HEK293 (cell line): ENCODE results near the gene ANKRD63.

ENCODE experiments used
- ATF2 ChIP-seq: fragments of 450-650 bp; formaldehyde crosslinking; IDR thresholded peaks from 2 replicates; pipeline ENCODE4 v1.5.1; 2016; ENCODE audit warnings: missing biosample characterization, missing genetic modification characterization, low read depth
- GLIS1 ChIP-seq: fragments of 450-650 bp; formaldehyde crosslinking; IDR thresholded peaks from 2 replicates; pipeline ENCODE4 v1.5.1; 2016; ENCODE audit warnings: missing biosample characterization, missing genetic modification characterization
- HIC1 ChIP-seq: fragments of 450-650 bp; formaldehyde crosslinking; IDR thresholded peaks from 2 replicates; pipeline ENCODE4 v1.5.1; 2016; ENCODE audit warnings: missing biosample characterization, missing genetic modification characterization
- KLF16 ChIP-seq: fragments of 450-650 bp; formaldehyde crosslinking; IDR thresholded peaks from 2 replicates; pipeline ENCODE4 v1.5.1; 2017; ENCODE audit warnings: missing biosample characterization, missing genetic modification characterization
- MZF1 ChIP-seq: fragments of 450-650 bp; formaldehyde crosslinking; IDR thresholded peaks from 2 replicates; pipeline ENCODE4 v1.5.1; 2017; ENCODE audit warnings: missing biosample characterization, missing genetic modification characterization, borderline replicate concordance
- PRDM2 ChIP-seq: fragments of 450-650 bp; formaldehyde crosslinking; IDR thresholded peaks from 2 replicates; pipeline ENCODE4 v1.5.1; 2016; ENCODE audit warnings: missing biosample characterization, missing genetic modification characterization, borderline replicate concordance
- RBAK ChIP-seq: fragments of 450-650 bp; formaldehyde crosslinking; IDR thresholded peaks from 2 replicates; pipeline ENCODE4 v1.5.1; 2016; ENCODE audit warnings: missing biosample characterization, missing genetic modification characterization
- SP3 ChIP-seq: fragments of 450-650 bp; formaldehyde crosslinking; IDR thresholded peaks from 2 replicates; pipeline ENCODE4 v1.5.1; 2016; ENCODE audit warnings: missing biosample characterization, missing genetic modification characterization
- ZBTB20 ChIP-seq: fragments of 450-650 bp; formaldehyde crosslinking; IDR thresholded peaks from 2 replicates; pipeline ENCODE4 v1.5.1; 2016; ENCODE audit warnings: missing biosample characterization, missing genetic modification characterization
- ZBTB48 ChIP-seq: fragments of 450-650 bp; formaldehyde crosslinking; IDR thresholded peaks from 2 replicates; pipeline ENCODE4 v1.5.1; 2016; ENCODE audit warnings: missing biosample characterization, missing genetic modification characterization
- ZFP3 ChIP-seq: fragments of 450-650 bp; formaldehyde crosslinking; IDR thresholded peaks from 2 replicates; pipeline ENCODE4 v1.5.1; 2016; ENCODE audit warnings: low read depth, missing biosample characterization, missing genetic modification characterization
- ZNF138 ChIP-seq: fragments of 450-650 bp; formaldehyde crosslinking; IDR thresholded peaks from 2 replicates; pipeline ENCODE4 v1.5.1; 2016; ENCODE audit warnings: missing biosample characterization, missing genetic modification characterization, borderline replicate concordance
- ZNF184 ChIP-seq: fragments of 450-650 bp; IDR thresholded peaks from 2 replicates; pipeline ENCODE4 v1.5.1; 2018; ENCODE audit warnings: missing biosample characterization, mild to moderate bottlenecking, missing genetic modification characterization
- ZNF19 ChIP-seq: fragments of 450-650 bp; formaldehyde crosslinking; IDR thresholded peaks from 2 replicates; pipeline ENCODE4; 2016; ENCODE audit warnings: missing biosample characterization, missing genetic modification characterization, low read depth
- ZNF26 ChIP-seq: fragments of 450-650 bp; formaldehyde crosslinking; IDR thresholded peaks from 2 replicates; pipeline ENCODE4 v1.5.1; 2016; ENCODE audit warnings: missing biosample characterization, missing genetic modification characterization
- ZNF324 ChIP-seq: fragments of 450-650 bp; formaldehyde crosslinking; IDR thresholded peaks from 2 replicates; pipeline ENCODE4 v1.5.1; 2016; ENCODE audit warnings: missing biosample characterization, missing genetic modification characterization
- ZNF335 ChIP-seq: fragments of 450-650 bp; formaldehyde crosslinking; conservative IDR thresholded peaks from 2 replicates; pipeline ENCODE4 v1.5.1; 2016; ENCODE audit warnings: missing biosample characterization, missing genetic modification characterization
- ZNF354C ChIP-seq: fragments of 450-650 bp; formaldehyde crosslinking; IDR thresholded peaks from 2 replicates; pipeline ENCODE4 v1.5.1; 2016; ENCODE audit warnings: missing biosample characterization, missing genetic modification characterization, low read depth, borderline replicate concordance
- ZNF426 ChIP-seq: fragments of 450-650 bp; formaldehyde crosslinking; IDR thresholded peaks from 2 replicates; pipeline ENCODE4 v1.5.1; 2017; ENCODE audit warnings: missing biosample characterization, missing genetic modification characterization, mild to moderate bottlenecking, inconsistent platforms, moderate library complexity
- ZNF629 ChIP-seq: fragments of 450-650 bp; formaldehyde crosslinking; IDR thresholded peaks from 2 replicates; pipeline ENCODE4 v1.5.1; 2017; ENCODE audit warnings: missing biosample characterization, missing genetic modification characterization
- ZNF660 ChIP-seq: fragments of 450-650 bp; IDR thresholded peaks from 2 replicates; pipeline ENCODE4 v1.5.1; 2018; ENCODE audit warnings: missing biosample characterization, mild to moderate bottlenecking, missing genetic modification characterization
- ZNF747 ChIP-seq: fragments of 450-650 bp; formaldehyde crosslinking; IDR thresholded peaks from 2 replicates; pipeline ENCODE4 v1.5.1; 2016; ENCODE audit warnings: missing biosample characterization, missing genetic modification characterization
- ZSCAN16 ChIP-seq: fragments of 450-650 bp; formaldehyde crosslinking; IDR thresholded peaks from 2 replicates; pipeline ENCODE4 v1.5.1; 2016; ENCODE audit warnings: missing biosample characterization, missing genetic modification characterization
- ZSCAN23 ChIP-seq: fragments of 450-650 bp; formaldehyde crosslinking; IDR thresholded peaks from 2 replicates; pipeline ENCODE4 v1.5.1; 2016; ENCODE audit warnings: missing biosample characterization, missing genetic modification characterization
- ZSCAN4 ChIP-seq: fragments of 450-650 bp; formaldehyde crosslinking; IDR thresholded peaks from 2 replicates; pipeline ENCODE4 v1.5.1; 2017; ENCODE audit warnings: missing biosample characterization, missing genetic modification characterization
- ZSCAN5A ChIP-seq: fragments of 450-650 bp; formaldehyde crosslinking; IDR thresholded peaks from 2 replicates; pipeline ENCODE4 v1.5.1; 2016; ENCODE audit warnings: missing biosample characterization, missing genetic modification characterization

The ANKRD63 gene

GRCh38 chr15:40274350-40275274, 8.3 kb downstream of the ANKRD63 start (continued):
- TF ChIP-seq KLF16 (tag by site-specific recombination) = no peak
- TF ChIP-seq ZNF660 (tag by site-specific recombination) = peak; percentile 93
- TF ChIP-seq ZSCAN4 (tag by site-specific recombination) = no peak
- TF ChIP-seq ZSCAN23 (tag by site-specific recombination) = no peak
- TF ChIP-seq MZF1 = no peak
- no peak for TF ChIP-seq ZNF426 (tag by site-specific recombination)
- TF ChIP-seq ZNF629 (tag by site-specific recombination) = peak; percentile 27; the same call in 1 of the 2 replicates
- TF ChIP-seq HIC1 (tag by site-specific recombination) = no peak
- TF ChIP-seq GLIS1 (tag by site-specific recombination) = no peak
- no peak for TF ChIP-seq ZNF335 (tag by site-specific recombination)
- TF ChIP-seq ZNF19 = no peak
- TF ChIP-seq ZNF138 (tag by site-specific recombination) = no peak
- no peak for TF ChIP-seq ZSCAN5A
- TF ChIP-seq SP3 = no peak
- no peak for TF ChIP-seq ZBTB48
- TF ChIP-seq ZNF747 (tag by site-specific recombination) = no peak
- TF ChIP-seq ZFP3 (tag by site-specific recombination) = no peak
- no peak for TF ChIP-seq ZBTB20 (tag by site-specific recombination)
- TF ChIP-seq ATF2 (tag by site-specific recombination) = no peak
- TF ChIP-seq ZSCAN16 (tag by site-specific recombination) = no peak
- TF ChIP-seq ZNF354C (tag by site-specific recombination) = no peak
- no peak for TF ChIP-seq PRDM2 (tag by site-specific recombination)
- TF ChIP-seq ZNF324 (tag by site-specific recombination) = no peak
- TF ChIP-seq ZNF184 (tag by site-specific recombination) = peak; percentile 62; the same call in 1 of the 2 replicates
- TF ChIP-seq RBAK (tag by site-specific recombination) = no peak
- no peak for TF ChIP-seq ZNF26 (tag by site-specific recombination)
